Memory B cell (primary cell): ENCODE results near the gene KIAA0319L.
A peak's percentile ranks its signal among the peaks of the same experiment; 100 is the strongest.

Experiments used
- ATAC-seq: fragments of 150-1000 bp; cut with Tn5 transposase; 2 replicates; pipeline ENCODE4 v1.10.0; 2021; ENCODE audit warnings: low read depth, mild to moderate bottlenecking, moderate library complexity
- DNase-seq, 2 donors: peaks; one replicate each; pipeline ENCODE4 v3.0.0; 2022; ENCODE audit warnings: low spot score in 2 of 2
- H3K27ac Mint-ChIP-seq: one replicate; pipeline ENCODE4 v1.8.0; 2022; ENCODE audit warnings: mild to moderate bottlenecking, moderate library complexity, mixed read lengths
- H3K27me3 Mint-ChIP-seq: one replicate; pipeline ENCODE4 v1.8.0; 2022; ENCODE audit warnings: mixed read lengths
- H3K36me3 Mint-ChIP-seq: one replicate; pipeline ENCODE4 v1.8.0; 2022; ENCODE audit warnings: mild to moderate bottlenecking, mixed read lengths
- H3K4me1 Mint-ChIP-seq: one replicate; pipeline ENCODE4 v1.8.0; 2022; ENCODE audit warnings: mixed read lengths
- H3K4me3 Mint-ChIP-seq: one replicate; pipeline ENCODE4 v1.8.0; 2022; ENCODE audit warnings: mild to moderate bottlenecking, moderate library complexity, mixed read lengths
- H3K9me3 Mint-ChIP-seq: one replicate; pipeline ENCODE4 v1.8.0; 2022; ENCODE audit warnings: mixed read lengths

KIAA0319L gene

GRCh38 chr1:35553851-35554250, 3.4 kb downstream of the KIAA0319L start:
- no peak overlapping the region for H3K4me3 Mint-ChIP-seq
- H3K36me3 Mint-ChIP-seq = peaks cover 12% of the 10 kb centered on the region
- no peak for DNase-seq
- H3K27ac Mint-ChIP-seq = no peak overlapping the region
- no peaks in the 10 kb centered on the region for H3K9me3 Mint-ChIP-seq
- no peaks in the 10 kb centered on the region for H3K27me3 Mint-ChIP-seq
- no peak for ATAC-seq
- peaks cover 31% of the 10 kb centered on the region for H3K4me1 Mint-ChIP-seq

- no peak for ATAC-seq
- no peaks in the 10 kb centered on the region for H3K27me3 Mint-ChIP-seq
- no peak overlapping the region for H3K4me3 Mint-ChIP-seq
- no peaks in the 10 kb centered on the region for H3K9me3 Mint-ChIP-seq
- peaks cover 28% of the 10 kb centered on the region for H3K4me1 Mint-ChIP-seq
- no peak overlapping the region for H3K27ac Mint-ChIP-seq
- no peak for DNase-seq
- peaks cover 19% of the 10 kb centered on the region for H3K36me3 Mint-ChIP-seq
Observed at GRCh38 chr1:35546614-35547013, 10.6 kb downstream of the KIAA0319L start.

- H3K27me3 Mint-ChIP-seq = no peaks in the 10 kb centered on the region
- no peak overlapping the region for H3K4me3 Mint-ChIP-seq
- H3K9me3 Mint-ChIP-seq = no peaks in the 10 kb centered on the region
- DNase-seq (no peak), ATAC-seq (no peak)
- H3K4me1 Mint-ChIP-seq = peaks cover 31% of the 10 kb centered on the region
- H3K36me3 Mint-ChIP-seq = peaks cover 22% of the 10 kb centered on the region
- H3K27ac Mint-ChIP-seq = no peak overlapping the region
Observed at GRCh38 chr1:35544976-35545375, 12.2 kb downstream of the KIAA0319L start.

GRCh38 chr1:35539824-35540261, 17.4 kb downstream of the KIAA0319L start:
- Mint-ChIP-seq H3K36me3 (peaks cover 14% of the 10 kb centered on the region), H3K27ac (peak overlapping the region; percentile 87), H3K4me1 (peaks cover 32% of the 10 kb centered on the region), H3K9me3 (no peaks in the 10 kb centered on the region), H3K4me3 (peak overlapping the region; percentile 6), H3K27me3 (no peaks in the 10 kb centered on the region)
- DNase-seq (no peak), ATAC-seq (peak; percentile 65)

GRCh38 chr1:35539073-35539823, 18.0 kb downstream of the KIAA0319L start:
- H3K4me1 Mint-ChIP-seq = peaks cover 30% of the 10 kb centered on the region
- DNase-seq (no peak), ATAC-seq (peak; percentile 56)
- H3K4me3 Mint-ChIP-seq = peak overlapping the region; percentile 48
- no peaks in the 10 kb centered on the region for H3K9me3 Mint-ChIP-seq
- H3K27me3 Mint-ChIP-seq = no peaks in the 10 kb centered on the region
- H3K36me3 Mint-ChIP-seq = peaks cover 15% of the 10 kb centered on the region
- H3K27ac Mint-ChIP-seq = peak overlapping the region; percentile 87

GRCh38 chr1:35537806-35538205, 19.4 kb downstream of the KIAA0319L start:
- peak overlapping the region; percentile 28 for H3K27ac Mint-ChIP-seq
- H3K4me1 Mint-ChIP-seq = peaks cover 30% of the 10 kb centered on the region
- peaks cover 17% of the 10 kb centered on the region for H3K36me3 Mint-ChIP-seq
- H3K9me3 Mint-ChIP-seq = no peaks in the 10 kb centered on the region
- H3K27me3 Mint-ChIP-seq = no peaks in the 10 kb centered on the region
- ATAC-seq = no peak
- H3K4me3 Mint-ChIP-seq = no peak overlapping the region
- no peak for DNase-seq

GRCh38 chr1:35536556-35537162, 20.5 kb downstream of the KIAA0319L start:
- H3K36me3 Mint-ChIP-seq = peaks cover 15% of the 10 kb centered on the region
- DNase-seq (no peak), ATAC-seq (no peak)
- no peaks in the 10 kb centered on the region for H3K9me3 Mint-ChIP-seq
- peaks cover 28% of the 10 kb centered on the region for H3K4me1 Mint-ChIP-seq
- H3K27ac Mint-ChIP-seq = no peak overlapping the region
- no peak overlapping the region for H3K4me3 Mint-ChIP-seq
- no peaks in the 10 kb centered on the region for H3K27me3 Mint-ChIP-seq

- ATAC-seq (no peak), DNase-seq (no peak)
- Mint-ChIP-seq H3K9me3 (no peaks in the 10 kb centered on the region), H3K4me3 (no peak overlapping the region), H3K36me3 (peaks cover 18% of the 10 kb centered on the region), H3K4me1 (peaks cover 25% of the 10 kb centered on the region), H3K27ac (no peak overlapping the region), H3K27me3 (no peaks in the 10 kb centered on the region)
Observed at GRCh38 chr1:35535243-35535642, 22.0 kb downstream of the KIAA0319L start.

GRCh38 chr1:35533586-35533985, 23.6 kb downstream of the KIAA0319L start:
- Mint-ChIP-seq H3K27me3 (no peaks in the 10 kb centered on the region), H3K4me3 (no peak overlapping the region), H3K4me1 (peaks cover 12% of the 10 kb centered on the region), H3K36me3 (peaks cover 29% of the 10 kb centered on the region), H3K27ac (no peak overlapping the region), H3K9me3 (peaks cover 2% of the 10 kb centered on the region)
- no peak for ATAC-seq
- DNase-seq = no peak

- ATAC-seq = no peak
- no peak for DNase-seq
- peaks cover 3% of the 10 kb centered on the region for H3K9me3 Mint-ChIP-seq
- peaks cover 9% of the 10 kb centered on the region for H3K4me1 Mint-ChIP-seq
- H3K27ac Mint-ChIP-seq = no peak overlapping the region
- peaks cover 31% of the 10 kb centered on the region for H3K36me3 Mint-ChIP-seq
- H3K27me3 Mint-ChIP-seq = no peaks in the 10 kb centered on the region
- H3K4me3 Mint-ChIP-seq = no peak overlapping the region
Observed at GRCh38 chr1:35532497-35533223, 24.5 kb downstream of the KIAA0319L start.

GRCh38 chr1:35531368-35531767, 25.8 kb downstream of the KIAA0319L start:
- H3K4me3 Mint-ChIP-seq = no peak overlapping the region
- H3K27ac Mint-ChIP-seq = no peak overlapping the region
- H3K9me3 Mint-ChIP-seq = peaks cover 8% of the 10 kb centered on the region
- H3K4me1 Mint-ChIP-seq = peaks cover 9% of the 10 kb centered on the region
- peaks cover 35% of the 10 kb centered on the region for H3K36me3 Mint-ChIP-seq
- no peaks in the 10 kb centered on the region for H3K27me3 Mint-ChIP-seq
- DNase-seq (no peak), ATAC-seq (no peak)

GRCh38 chr1:35530946-35531345, 26.3 kb downstream of the KIAA0319L start:
- Mint-ChIP-seq H3K4me1 (peaks cover 9% of the 10 kb centered on the region), H3K4me3 (no peak overlapping the region), H3K9me3 (peaks cover 8% of the 10 kb centered on the region), H3K27me3 (no peaks in the 10 kb centered on the region), H3K27ac (no peak overlapping the region), H3K36me3 (peaks cover 35% of the 10 kb centered on the region)
- DNase-seq (no peak), ATAC-seq (no peak)

GRCh38 chr1:35530168-35530567, 27.0 kb downstream of the KIAA0319L start:
- H3K9me3 Mint-ChIP-seq = peaks cover 8% of the 10 kb centered on the region
- no peak overlapping the region for H3K4me3 Mint-ChIP-seq

GRCh38 chr1:35524106-35524505, 33.1 kb downstream of the KIAA0319L start:
- Mint-ChIP-seq H3K4me1 (peaks cover 10% of the 10 kb centered on the region), H3K4me3 (no peak overlapping the region), H3K36me3 (peaks cover 32% of the 10 kb centered on the region), H3K9me3 (peaks cover 13% of the 10 kb centered on the region), H3K27ac (no peak overlapping the region), H3K27me3 (no peaks in the 10 kb centered on the region)
- DNase-seq (no peak), ATAC-seq (no peak)

More at GRCh38 chr1:35530168-35530567, 27.0 kb downstream of the KIAA0319L start:
- H3K4me1 Mint-ChIP-seq = peaks cover 4% of the 10 kb centered on the region
- peaks cover 37% of the 10 kb centered on the region for H3K36me3 Mint-ChIP-seq
- H3K27ac Mint-ChIP-seq = no peak overlapping the region
- H3K27me3 Mint-ChIP-seq = no peaks in the 10 kb centered on the region
- ATAC-seq (no peak), DNase-seq (no peak)
